ENCODE results near the gene TICAM2. TPM values are rescaled to one million over a fixed set of nuclear protein-coding genes. Genes with fewer than 3 reads are reported as not detected.

The TICAM2 gene
- total and polyA plus RNA-seq, 8 donors = 1.4 to 9.9 (median 2.4) TPM; not detected in 3

GRCh38 chr5:115611873-115612272 lies 9.6 kb upstream of the TICAM2 start:
- peaks cover 6 to 62% (median 38%) of the 10 kb centered on the region in 4 donors for H3K36me3 ChIP-seq
- no peak overlapping the region for H3K27ac ChIP-seq
- no peaks in the 10 kb centered on the region for H3K27me3 ChIP-seq
- intact Hi-C loops (cut with DNase I; ENCODE audit: low total_unique reads) = no loop called here
- no peaks in the 10 kb centered on the region for H3K9me3 ChIP-seq
- DNase-seq = no peak
- TF ChIP-seq, protein P1, sequence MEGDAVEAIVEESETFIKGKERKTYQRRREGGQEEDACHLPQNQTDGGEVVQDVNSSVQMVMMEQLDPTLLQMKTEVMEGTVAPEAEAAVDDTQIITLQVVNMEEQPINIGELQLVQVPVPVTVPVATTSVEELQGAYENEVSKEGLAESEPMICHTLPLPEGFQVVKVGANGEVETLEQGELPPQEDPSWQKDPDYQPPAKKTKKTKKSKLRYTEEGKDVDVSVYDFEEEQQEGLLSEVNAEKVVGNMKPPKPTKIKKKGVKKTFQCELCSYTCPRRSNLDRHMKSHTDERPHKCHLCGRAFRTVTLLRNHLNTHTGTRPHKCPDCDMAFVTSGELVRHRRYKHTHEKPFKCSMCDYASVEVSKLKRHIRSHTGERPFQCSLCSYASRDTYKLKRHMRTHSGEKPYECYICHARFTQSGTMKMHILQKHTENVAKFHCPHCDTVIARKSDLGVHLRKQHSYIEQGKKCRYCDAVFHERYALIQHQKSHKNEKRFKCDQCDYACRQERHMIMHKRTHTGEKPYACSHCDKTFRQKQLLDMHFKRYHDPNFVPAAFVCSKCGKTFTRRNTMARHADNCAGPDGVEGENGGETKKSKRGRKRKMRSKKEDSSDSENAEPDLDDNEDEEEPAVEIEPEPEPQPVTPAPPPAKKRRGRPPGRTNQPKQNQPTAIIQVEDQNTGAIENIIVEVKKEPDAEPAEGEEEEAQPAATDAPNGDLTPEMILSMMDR (IDR thresholded peaks at IDR 0.05) = no peak
- TF ChIP-seq EP300 (IDR thresholded peaks at IDR 0.05) = no peak
- no peak for TF ChIP-seq POLR2AphosphoS5 (IDR thresholded peaks at IDR 0.05)
- TF ChIP-seq POLR2A (IDR thresholded peaks at IDR 0.05) = no peak
- H3K4me1 ChIP-seq = peaks cover 0 to 32% (median 9%) of the 10 kb centered on the region in 4 donors
- 93 to 98% (median 97%) methylated on average over 5 of the region's 5 CpGs for WGBS, 5 donors
- H3K4me3 ChIP-seq = no peak overlapping the region

GRCh38 chr5:115607935-115608334 lies 5.7 kb upstream of the TICAM2 start:
- WGBS, 5 donors = 73 to 83% (median 81%) methylated on average over 2 of the region's 2 CpGs
- no peaks in the 10 kb centered on the region for H3K9me3 ChIP-seq
- peak overlapping the region in 3 of 5 donors; percentile 1 to 29 (median 21) for H3K27ac ChIP-seq
- peaks cover 0 to 23% (median 12%) of the 10 kb centered on the region in 4 donors for H3K36me3 ChIP-seq
- TF ChIP-seq POLR2AphosphoS5 (IDR thresholded peaks at IDR 0.05) = no peak
- TF ChIP-seq, protein P1 (IDR thresholded peaks at IDR 0.05) = no peak
- no peak for TF ChIP-seq POLR2A (IDR thresholded peaks at IDR 0.05)
- no peak for TF ChIP-seq EP300 (IDR thresholded peaks at IDR 0.05)
- H3K27me3 ChIP-seq = no peaks in the 10 kb centered on the region
- peaks cover 3 to 25% (median 14%) of the 10 kb centered on the region in 4 donors for H3K4me1 ChIP-seq
- DNase-seq = no peak
- H3K4me3 ChIP-seq = no peak overlapping the region
- intact Hi-C loops (cut with DNase I; ENCODE audit: low total_unique reads) = no loop called here

GRCh38 chr5:115605436-115605835 lies 3.2 kb upstream of the TICAM2 start:
- 85 to 96% (median 88%) methylated on average over 3 of the region's 3 CpGs for WGBS, 5 donors
- no peaks in the 10 kb centered on the region for H3K27me3 ChIP-seq
- H3K27ac ChIP-seq = no peak overlapping the region
- no peak overlapping the region for H3K4me3 ChIP-seq
- DNase-seq = no peak
- TF ChIP-seq POLR2A (IDR thresholded peaks at IDR 0.05) (no peak), EP300 (IDR thresholded peaks at IDR 0.05) (no peak), POLR2AphosphoS5 (IDR thresholded peaks at IDR 0.05) (no peak)
- TF ChIP-seq, protein P1 (IDR thresholded peaks at IDR 0.05) = no peak
- H3K4me1 ChIP-seq = peaks cover 17 to 41% (median 31%) of the 10 kb centered on the region in 4 donors
- H3K9me3 ChIP-seq = no peaks in the 10 kb centered on the region
- H3K36me3 ChIP-seq = peaks cover 0 to 8% (median 1%) of the 10 kb centered on the region in 4 donors
- intact Hi-C loops (cut with DNase I; ENCODE audit: low total_unique reads) = no loop called here

GRCh38 chr5:115602591-115603125 lies 379 bp upstream of the TICAM2 start:
- Histone ChIP-seq H3K27me3 (no peaks in the 10 kb centered on the region), H3K9me3 (no peaks in the 10 kb centered on the region), H3K36me3 (peaks cover 0 to 6% (median 0%) of the 10 kb centered on the region in 4 donors), H3K4me1 (peaks cover 27 to 51% (median 37%) of the 10 kb centered on the region in 4 donors), H3K27ac (peak overlapping the region; percentile 93 to 99 (median 95)), H3K4me3 (peak overlapping the region; percentile 71 to 89 (median 80))
- intact Hi-C loops (cut with DNase I; ENCODE audit: low total_unique reads) = no loop called here
- DNase-seq = no peak
- 37 to 49% (median 40%) methylated on average over 10 to 11 of the region's 11 CpGs for WGBS, 5 donors
- TF ChIP-seq, protein P1 (IDR thresholded peaks at IDR 0.05) = no peak
- TF ChIP-seq POLR2AphosphoS5 (IDR thresholded peaks at IDR 0.05) (no peak), EP300 (IDR thresholded peaks at IDR 0.05) (no peak), POLR2A (IDR thresholded peaks at IDR 0.05) (no peak)

Data from stomach (tissue), 9 donors.